GM12878 (cell line): Measurements from ENCODE around the gene P2RX6. TPM values are rescaled to one million over a fixed set of nuclear protein-coding genes. Genes with fewer than 3 reads are reported as not detected.

Source experiments
- ATAC-seq: fragments of 200-7000 bp; cut with Tn5 transposase; 3 replicates; pipeline ENCODE4 v1.9.1; 2020; ENCODE audit warnings: mild to moderate bottlenecking, moderate library complexity
- BruUV-seq: library from RNA; stranded (reverse); fragments of 400-500 nt; replicated peaks from 2 replicates; lab custom pipeline; 2021; lab: Mats Ljungman, UMichigan
- CTCF ChIA-PET: fragments of 300-600 bp; sonication (Branson Sonifier 250); formaldehyde crosslinking; extraction: SDS; loops from one replicate; lab custom pipeline; 2021; ENCODE audit warnings: inconsistent platforms; lab: Yijun Ruan, JAX
- POLR2A ChIA-PET: fragments of 350-600 bp; formaldehyde crosslinking; extraction: SDS; loops from one replicate; lab custom pipeline; 2021; ENCODE audit warnings: inconsistent platforms; lab: Charles Lee
- RAD21 ChIA-PET: fragments of 300-600 bp; sonication (Branson Sonifier 250); formaldehyde crosslinking; loops from one replicate; lab custom pipeline; 2023; ENCODE audit warnings: antibody characterized with exemption; ENCODE audit not compliant: unreplicated experiment; lab: Charles Lee
- SMC1A ChIA-PET: fragments of 300-600 bp; sonication (Branson Sonifier 250); formaldehyde crosslinking; loops from one replicate; lab custom pipeline; 2023; ENCODE audit not compliant: unreplicated experiment, uncharacterized antibody; lab: Charles Lee
- DNase-seq: peaks from one replicate; pipeline ENCODE4 v3.0.0-alpha.2; 2011; ENCODE audit warnings: low read depth, low spot score
- FAIRE-seq: peaks from 3 replicates; lab custom pipeline; 2011; peaks lifted over from hg19 to GRCh38; lab: Jason Lieb, UNC
- H2AFZ ChIP-seq: 2 replicates; pipeline ENCODE4 v1.6.0; 2011; ENCODE audit warnings: low read depth, low read length, control low read depth; ENCODE audit not compliant: control insufficient read depth
- H3K27ac ChIP-seq: 2 replicates; pipeline ENCODE4 v1.5.1; 2011; ENCODE audit warnings: control low read depth; ENCODE audit not compliant: control insufficient read depth, insufficient read depth
- H3K27me3 ChIP-seq, 2 experiments: replicated peaks in 1 of 2; 2 replicates each; pipeline versions ENCODE4 v1.6.0 to v1.6.1; 2011; ENCODE audit warnings: low read length in 1 of 2; ENCODE audit not compliant: control insufficient read depth in 2 of 2, insufficient read depth in 2 of 2
- H3K36me3 ChIP-seq, 2 experiments: 2 replicates each; pipeline ENCODE4 v1.5.1; 2011; ENCODE audit warnings: low read length in 1 of 2; ENCODE audit not compliant: control insufficient read depth in 2 of 2, insufficient read depth in 2 of 2
- H3K4me1 ChIP-seq: 2 replicates; pipeline ENCODE4 v1.6.1; 2011; ENCODE audit warnings: mild to moderate bottlenecking, low read length, moderate library complexity, mixed read lengths; ENCODE audit not compliant: control insufficient read depth, insufficient read depth
- H3K4me2 ChIP-seq: 2 replicates; pipeline ENCODE4 v1.6.0; 2011; ENCODE audit warnings: control low read depth; ENCODE audit not compliant: control insufficient read depth, insufficient read depth
- H3K4me3 ChIP-seq: fragments of 200-600 bp; sonication (generic); 2 replicates; pipeline ENCODE4 v1.5.1; 2016
- H3K79me2 ChIP-seq: 2 replicates; pipeline ENCODE4 v1.6.0; 2011; ENCODE audit warnings: low read length; ENCODE audit not compliant: control insufficient read depth, insufficient read depth
- H3K9ac ChIP-seq: 2 replicates; pipeline ENCODE4 v1.8.0; 2011; ENCODE audit warnings: low read length, control low read depth, mixed read lengths; ENCODE audit not compliant: control insufficient read depth, insufficient read depth
- H3K9me3 ChIP-seq: replicated peaks from 3 replicates; pipeline ENCODE4 v1.5.1; 2011; ENCODE audit warnings: mild to moderate bottlenecking, low read length; ENCODE audit not compliant: control insufficient read depth, insufficient read depth
- H4K20me1 ChIP-seq: 2 replicates; pipeline ENCODE4 v1.6.0; 2011; ENCODE audit not compliant: control insufficient read depth, insufficient read depth
- ATF7 ChIP-seq: fragments of 450-650 bp; IDR thresholded peaks from 2 replicates; pipeline ENCODE4 v1.6.1; 2016; ENCODE audit warnings: low read depth, mild to moderate bottlenecking
- JUND ChIP-seq: IDR thresholded peaks from 2 replicates; pipeline ENCODE4 v1.6.1; 2012; ENCODE audit warnings: low read depth, mild to moderate bottlenecking, low read length, improper control_type of control experiment, moderate library complexity
- NFYB ChIP-seq: IDR thresholded peaks from 2 replicates; pipeline ENCODE4 v1.6.1; 2011; ENCODE audit warnings: low read depth, mild to moderate bottlenecking, low read length, improper control_type of control experiment, moderate library complexity; ENCODE audit not compliant: insufficient read depth
- NR2C1 ChIP-seq: fragments of 450-650 bp; IDR thresholded peaks from 2 replicates; pipeline ENCODE4 v1.6.1; 2017; ENCODE audit warnings: antibody characterized with exemption, mild to moderate bottlenecking, moderate library complexity
- SMARCA5 ChIP-seq: fragments of 450-650 bp; IDR thresholded peaks from 2 replicates; pipeline ENCODE4 v1.6.1; 2017; ENCODE audit warnings: mild to moderate bottlenecking
- SP1 ChIP-seq: IDR thresholded peaks from one replicate; pipeline ENCODE4 v1.6.1; 2011; ENCODE audit warnings: low read depth, low read length
- STAT3 ChIP-seq: IDR thresholded peaks from 2 replicates; pipeline ENCODE4 v1.6.1; 2011; ENCODE audit warnings: low read depth, low read length, improper control_type of control experiment
- TCF3 ChIP-seq: IDR thresholded peaks from 2 replicates; pipeline ENCODE4 v1.6.1; 2012; ENCODE audit warnings: low read depth, mild to moderate bottlenecking, low read length, borderline replicate concordance; ENCODE audit not compliant: insufficient read depth
- WRNIP1 ChIP-seq: IDR thresholded peaks from 2 replicates; pipeline ENCODE4 v1.6.1; 2011; ENCODE audit warnings: low read depth, low read length, improper control_type of control experiment, borderline replicate concordance
- WGBS: methylation state at CpG from one replicate; pipeline ENCODE4 v1.1.6; 2016; ENCODE audit warnings: low lambda C conversion rate; ENCODE audit not compliant: insufficient replicate concordance, insufficient coverage; ENCODE audit errors: missing lambda C conversion rate; 5-methylcytosine and 5-hydroxymethylcytosine counted together
- in situ Hi-C: fragments of 300-500 bp; cut with MboI; formaldehyde crosslinking; loops from 9 replicates; pipeline ENCODE4 v1.14.3; 2018; ENCODE audit warnings: mixed read lengths
- intact Hi-C: fragments of 100-400 bp; cut with micrococcal nuclease; formaldehyde crosslinking; loops from one replicate; pipeline ENCODE4 v1.14.2; 2022; ENCODE audit not compliant: unreplicated experiment
- polyA plus RNA-seq, 11 experiments: library from polyadenylated mRNA; depleted of rRNA in 4 of 11; unstranded in 6 of 11; stranded (reverse) in 5 of 11; fragments of >200 nt; fragmentation: Nextera tagmentation in 4 of 11; fragmentation: Illumina TruSeq in 1 of 11; extraction: Ambion mirVana in 4 of 11; extraction: Trizol in 1 of 11; gene quantifications; 1 replicate in 1 of 11; 2 replicates in 10 of 11; pipeline versions ENCODE4 v1.2.1 to v1.2.3, GENCODE V29; 2011 to 2016; ENCODE audit warnings: inconsistent platforms in 2 of 11, missing spikeins in 2 of 11, low read depth in 1 of 11
- total RNA-seq, 4 experiments: library from RNA; depleted of rRNA in 3 of 4; stranded (reverse); fragments of >200 nt in 3 of 4; fragmentation: Illumina TruSeq in 1 of 4; extraction: Trizol in 1 of 4; gene quantifications; 2 replicates each; pipeline versions ENCODE4 v1.2.1 to v1.2.3, GENCODE V29; 2013 to 2021
- TF ChIP-seq, protein P1 (sequence below): IDR thresholded peaks from 2 replicates; pipeline ENCODE4 v1.6.1; 2011; ENCODE audit warnings: borderline replicate concordance, low read depth, mild to moderate bottlenecking, moderate library complexity, low read length; ENCODE audit not compliant: insufficient read depth, poor library complexity, severe bottlenecking
- TF ChIP-seq, protein P2 (sequence below): fragments of 450-650 bp; formaldehyde crosslinking; IDR thresholded peaks from 2 replicates; pipeline ENCODE4 v1.5.0; 2022; ENCODE audit warnings: mild to moderate bottlenecking, missing genetic modification characterization

The P2RX6 gene
- total and polyA plus RNA-seq, 10 of the 15 experiments (the other 5 are each of a cell fraction or from before 2014, with no cell fraction given): 0.03 to 0.21 (median 0.07) TPM; not detected in 5

DNA sequence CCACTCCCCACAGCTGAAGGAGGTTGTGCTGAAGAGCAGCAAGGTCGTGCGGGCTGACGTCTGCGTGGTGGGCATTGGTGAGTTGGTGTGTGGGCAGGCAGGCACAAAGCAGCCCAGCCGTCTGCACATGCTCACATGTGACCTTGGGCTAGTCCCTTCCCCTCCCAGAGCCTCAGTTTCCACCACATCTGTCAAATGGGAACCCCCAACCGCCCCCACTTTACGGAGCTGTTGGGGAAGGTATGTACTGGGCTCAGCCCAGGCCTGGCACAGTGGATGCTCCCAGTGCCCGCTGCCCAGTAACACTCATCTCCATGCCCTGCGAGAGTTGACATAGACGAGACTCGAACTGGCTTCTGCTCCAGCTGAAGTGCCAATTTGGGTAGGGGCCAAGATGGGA is 37.9 kb upstream of the P2RX6 start:
- 48% methylated on average over 11 of the region's 11 CpGs for WGBS
- Histone ChIP-seq H2AFZ (no peak overlapping the region), H3K4me2 (no peak overlapping the region), H3K27ac (no peak overlapping the region), H3K4me3 (no peak overlapping the region), H3K4me1 (peaks cover 5% of the 10 kb centered on the region; the same call in 1 of the 2 replicates), H3K79me2 (peaks cover 5% of the 10 kb centered on the region), H3K9me3 (peaks cover 6% of the 10 kb centered on the region; the same call in 2 of the 3 replicates), H3K27me3 (no peaks in the 10 kb centered on the region), H4K20me1 (no peaks in the 10 kb centered on the region), H3K36me3 (no peaks in the 10 kb centered on the region), H3K9ac (no peak overlapping the region)
- ChIA-PET RAD21 (no interaction called here), CTCF (no interaction called here), POLR2A (no interaction called here), SMC1A (no interaction called here)
- TF ChIP-seq SMARCA5 (no peak), JUND (no peak), NR2C1 (no peak), NFYB (no peak), ATF7 (no peak)
- intact Hi-C loops (no loop called here), in situ Hi-C loops (no loop called here)
- BruUV-seq: no TSS peak
- ATAC-seq (no peak), DNase-seq (no peak), FAIRE-seq (no peak)

DNA sequence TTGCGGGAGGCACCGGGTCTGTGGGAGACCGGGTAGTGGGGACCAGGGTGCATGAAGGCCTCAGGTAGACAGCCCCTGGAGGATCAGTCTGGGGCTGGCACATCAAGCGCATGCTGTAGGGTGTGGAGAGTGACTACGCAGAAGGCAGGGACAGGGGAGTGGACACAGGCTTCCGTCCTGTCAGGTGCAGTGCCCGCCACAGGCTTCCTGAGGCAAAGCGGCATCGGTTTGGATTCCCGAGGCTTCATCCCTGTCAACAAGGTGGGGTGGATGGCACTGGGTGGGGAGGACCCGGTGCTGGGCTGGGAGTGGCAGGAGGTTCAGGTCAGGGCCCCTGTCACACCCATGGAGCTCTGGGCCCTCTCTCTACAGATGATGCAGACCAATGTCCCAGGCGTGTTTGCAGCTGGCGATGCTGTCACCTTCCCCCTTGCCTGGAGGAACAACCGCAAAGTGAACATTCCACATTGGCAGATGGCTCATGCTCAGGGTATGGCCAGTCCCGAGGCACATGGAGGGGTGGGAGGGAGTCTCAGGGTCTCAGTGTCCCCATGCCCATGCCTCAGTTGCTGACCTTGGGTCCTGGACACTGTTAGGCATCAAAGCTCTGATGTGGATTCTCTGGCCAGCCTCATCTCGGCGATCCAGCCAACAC is 37.3 kb upstream of the P2RX6 start:
- ChIA-PET SMC1A (no interaction called here), POLR2A (no interaction called here), CTCF (interaction anchor here (1.0 kb wide), 1 partner anchor 92 kb away, joined by 3 read pairs; no protein-coding TSS in a partner anchor), RAD21 (no interaction called here)
- Histone ChIP-seq H2AFZ (no peak overlapping the region), H3K9me3 (peaks cover 6% of the 10 kb centered on the region; the same call in 2 of the 3 replicates), H3K4me2 (no peak overlapping the region), H3K4me1 (peaks cover 5% of the 10 kb centered on the region; the same call in 1 of the 2 replicates), H3K79me2 (peaks cover 11% of the 10 kb centered on the region), H3K27ac (no peak overlapping the region), H3K27me3 (no peaks in the 10 kb centered on the region), H3K9ac (no peak overlapping the region), H3K36me3 (no peaks in the 10 kb centered on the region), H4K20me1 (no peaks in the 10 kb centered on the region), H3K4me3 (no peak overlapping the region)
- intact Hi-C loops: no loop called here
- ATAC-seq: no peak
- no peak for FAIRE-seq
- WGBS: 79% methylated on average over 17 of the region's 17 CpGs
- no TSS peak for BruUV-seq
- DNase-seq: no peak
- in situ Hi-C loops: no loop called here
- TF ChIP-seq, protein P1, sequence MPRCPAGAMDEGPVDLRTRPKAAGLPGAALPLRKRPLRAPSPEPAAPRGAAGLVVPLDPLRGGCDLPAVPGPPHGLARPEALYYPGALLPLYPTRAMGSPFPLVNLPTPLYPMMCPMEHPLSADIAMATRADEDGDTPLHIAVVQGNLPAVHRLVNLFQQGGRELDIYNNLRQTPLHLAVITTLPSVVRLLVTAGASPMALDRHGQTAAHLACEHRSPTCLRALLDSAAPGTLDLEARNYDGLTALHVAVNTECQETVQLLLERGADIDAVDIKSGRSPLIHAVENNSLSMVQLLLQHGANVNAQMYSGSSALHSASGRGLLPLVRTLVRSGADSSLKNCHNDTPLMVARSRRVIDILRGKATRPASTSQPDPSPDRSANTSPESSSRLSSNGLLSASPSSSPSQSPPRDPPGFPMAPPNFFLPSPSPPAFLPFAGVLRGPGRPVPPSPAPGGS: no peak
- TF ChIP-seq STAT3 (no peak), TCF3 (no peak), WRNIP1 (no peak), SP1 (no peak), SMARCA5 (no peak)
- TF ChIP-seq, protein P2, sequence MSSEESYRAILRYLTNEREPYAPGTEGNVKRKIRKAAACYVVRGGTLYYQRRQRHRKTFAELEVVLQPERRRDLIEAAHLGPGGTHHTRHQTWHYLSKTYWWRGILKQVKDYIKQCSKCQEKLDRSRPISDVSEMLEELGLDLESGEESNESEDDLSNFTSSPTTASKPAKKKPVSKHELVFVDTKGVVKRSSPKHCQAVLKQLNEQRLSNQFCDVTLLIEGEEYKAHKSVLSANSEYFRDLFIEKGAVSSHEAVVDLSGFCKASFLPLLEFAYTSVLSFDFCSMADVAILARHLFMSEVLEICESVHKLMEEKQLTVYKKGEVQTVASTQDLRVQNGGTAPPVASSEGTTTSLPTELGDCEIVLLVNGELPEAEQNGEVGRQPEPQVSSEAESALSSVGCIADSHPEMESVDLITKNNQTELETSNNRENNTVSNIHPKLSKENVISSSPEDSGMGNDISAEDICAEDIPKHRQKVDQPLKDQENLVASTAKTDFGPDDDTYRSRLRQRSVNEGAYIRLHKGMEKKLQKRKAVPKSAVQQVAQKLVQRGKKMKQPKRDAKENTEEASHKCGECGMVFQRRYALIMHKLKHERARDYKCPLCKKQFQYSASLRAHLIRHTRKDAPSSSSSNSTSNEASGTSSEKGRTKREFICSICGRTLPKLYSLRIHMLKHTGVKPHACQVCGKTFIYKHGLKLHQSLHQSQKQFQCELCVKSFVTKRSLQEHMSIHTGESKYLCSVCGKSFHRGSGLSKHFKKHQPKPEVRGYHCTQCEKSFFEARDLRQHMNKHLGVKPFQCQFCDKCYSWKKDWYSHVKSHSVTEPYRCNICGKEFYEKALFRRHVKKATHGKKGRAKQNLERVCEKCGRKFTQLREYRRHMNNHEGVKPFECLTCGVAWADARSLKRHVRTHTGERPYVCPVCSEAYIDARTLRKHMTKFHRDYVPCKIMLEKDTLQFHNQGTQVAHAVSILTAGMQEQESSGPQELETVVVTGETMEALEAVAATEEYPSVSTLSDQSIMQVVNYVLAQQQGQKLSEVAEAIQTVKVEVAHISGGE (CRISPR knock-in tag): no peak
